Duodenal mucosa (tissue), 2 donors: ENCODE data around the gene PHF14.
A peak's percentile ranks its signal among the peaks of the same experiment; 100 is the strongest.
"Not testable (repeated sequence)": the region's sequence is repeated elsewhere in the genome, so short reads cannot be mapped to it uniquely, and the experiment has no call there.

Experiments
- H3K27ac ChIP-seq: one replicate; pipeline ENCODE4 v1.7.0; 2013; ENCODE audit warnings: low read depth, low read length
- H3K27me3 ChIP-seq, 2 donors: one replicate each; pipeline ENCODE4 v1.7.0; 2013; ENCODE audit warnings: low read length in 2 of 2, control low read depth in 1 of 2; ENCODE audit not compliant: insufficient read depth in 2 of 2, control insufficient read depth in 1 of 2
- H3K36me3 ChIP-seq, 2 donors: one replicate each; pipeline ENCODE4 v1.7.0; 2013; ENCODE audit warnings: low read length in 2 of 2, control low read depth in 1 of 2; ENCODE audit not compliant: insufficient read depth in 2 of 2, control insufficient read depth in 1 of 2
- H3K4me1 ChIP-seq, 2 donors: one replicate each; pipeline ENCODE4 v1.7.0; 2013; ENCODE audit warnings: low read length in 2 of 2, control low read depth in 1 of 2; ENCODE audit not compliant: insufficient read depth in 2 of 2, control insufficient read depth in 1 of 2
- H3K4me3 ChIP-seq, 2 donors: one replicate each; pipeline ENCODE4 v1.7.0; 2013; ENCODE audit warnings: low read length in 2 of 2, low read depth in 1 of 2
- H3K9ac ChIP-seq, 2 donors: one replicate each; pipeline ENCODE4 v1.7.0; 2013; ENCODE audit warnings: low read length in 2 of 2, low read depth in 1 of 2
- H3K9me3 ChIP-seq, 2 donors: one replicate each; pipeline ENCODE4 v1.7.0; 2013; ENCODE audit warnings: low read length in 2 of 2, control low read depth in 1 of 2; ENCODE audit not compliant: control insufficient read depth in 1 of 2

The PHF14 gene

DNA sequence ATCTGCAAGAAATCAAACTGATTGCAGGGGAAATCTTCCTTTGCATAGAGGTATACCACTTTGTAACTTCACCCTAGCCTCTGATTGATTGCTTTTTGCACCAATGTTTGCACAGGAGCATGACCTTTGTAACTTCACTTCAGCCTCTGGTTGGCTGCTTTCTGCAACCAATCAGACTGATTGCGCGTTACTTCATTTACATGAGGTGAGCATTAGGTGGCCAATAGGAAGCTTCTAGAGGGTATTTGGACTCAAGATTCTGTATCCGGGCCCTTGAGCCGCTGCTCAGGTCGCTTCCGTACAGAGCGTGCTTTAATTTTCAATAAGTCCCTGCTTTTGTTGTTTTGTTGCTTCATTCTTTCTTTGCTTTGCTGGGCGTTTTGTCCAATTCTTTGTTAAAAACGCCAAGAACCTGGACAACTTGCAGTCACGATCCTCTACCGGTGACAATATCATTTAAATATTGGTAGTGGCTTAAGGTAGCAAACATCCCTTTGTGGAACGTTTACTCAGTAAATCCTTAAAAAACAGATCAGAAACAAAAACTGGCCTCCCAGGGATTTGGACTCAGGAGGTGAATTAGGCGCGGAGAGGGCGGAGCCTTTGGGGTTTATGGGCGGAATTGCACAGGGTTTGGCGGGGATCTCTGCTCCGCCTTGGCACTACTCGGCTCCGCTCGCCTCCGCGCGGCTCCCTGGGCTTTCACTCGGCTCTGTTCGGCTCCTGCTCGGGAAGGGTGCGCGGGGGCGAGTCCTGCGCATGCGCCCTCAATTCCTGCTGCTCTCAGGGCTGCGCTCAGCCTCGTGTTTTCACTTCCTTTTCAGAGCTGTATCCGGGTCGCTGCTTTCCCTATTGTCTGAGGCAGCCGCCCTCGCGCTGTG is at the start of gene PHF14:
Gene PHF14, plus strand, starts transcription at position 812 of the 881 bp plus-strand sequence. CDS start 452 bp downstream, outside the sequence.
- Histone ChIP-seq H3K4me1 (peaks cover 16 to 21% of the 10 kb centered on the region in 2 donors), H3K36me3 (no peaks in the 10 kb centered on the region), H3K27ac (peak within 1 kb of the TSS; percentile 71), H3K27me3 (no peaks in the 10 kb centered on the region), H3K4me3 (peak within 1 kb of the TSS; percentile 81 to 83), H3K9ac (peak within 1 kb of the TSS; percentile 75 to 86), H3K9me3 (no peaks in the 10 kb centered on the region)

DNA sequence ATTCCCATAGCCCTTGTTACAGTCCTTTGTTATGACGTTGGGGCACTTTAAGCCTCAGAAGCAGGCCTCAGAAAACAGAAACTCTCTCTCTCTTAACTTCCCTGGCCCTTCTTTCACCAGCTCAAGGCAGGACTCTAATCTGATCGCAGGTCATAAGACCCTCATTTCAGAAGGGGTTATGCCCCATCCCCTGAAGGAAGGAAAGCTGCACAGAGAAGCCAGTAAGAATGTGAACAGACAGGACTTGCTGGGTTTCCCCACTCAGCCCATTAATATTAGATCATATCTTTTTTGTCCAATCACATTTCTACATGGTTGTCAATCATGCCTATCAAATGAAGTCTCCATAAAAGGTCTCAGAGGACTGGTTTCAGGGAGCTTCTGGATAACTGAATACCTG is 49.3 kb upstream of the PHF14 start:
- Histone ChIP-seq H3K4me3 (no peak overlapping the region), H3K9me3 (no peaks in the 10 kb centered on the region), H3K9ac (no peak overlapping the region)

DNA sequence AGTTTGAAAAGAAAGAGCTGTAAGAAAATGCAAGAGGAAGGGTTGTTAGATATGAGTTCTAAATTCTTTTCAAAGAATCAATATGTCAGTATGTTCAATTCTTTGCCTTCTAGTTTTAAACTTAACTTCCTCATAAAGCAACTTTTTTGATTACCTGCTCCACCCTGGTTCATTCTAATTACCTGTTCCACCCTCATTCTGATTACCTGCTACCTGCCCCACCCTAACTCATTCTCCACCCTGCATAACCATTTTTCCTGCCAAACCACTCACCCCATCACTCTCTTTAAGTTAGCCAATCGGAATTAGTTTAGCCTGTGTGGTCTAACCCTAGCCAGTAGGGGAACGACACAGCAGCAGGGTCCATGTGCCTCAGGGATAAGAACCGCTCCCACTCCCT is 45.5 kb upstream of the PHF14 start:
- not testable (repeated sequence) for H3K4me3 ChIP-seq, H3K9ac ChIP-seq, H3K27me3 ChIP-seq, H3K9me3 ChIP-seq, H3K27ac ChIP-seq, H3K4me1 ChIP-seq
- H3K36me3 ChIP-seq, result peaks cover 11 to 15% of the 10 kb centered on the region in 2 donors

More for the DNA sequence above, 49.3 kb upstream of the PHF14 start:
- Histone ChIP-seq H3K27me3 (no peaks in the 10 kb centered on the region), H3K4me1 (no peaks in the 10 kb centered on the region), H3K36me3 (no peaks in the 10 kb centered on the region), H3K27ac (no peak overlapping the region)

DNA sequence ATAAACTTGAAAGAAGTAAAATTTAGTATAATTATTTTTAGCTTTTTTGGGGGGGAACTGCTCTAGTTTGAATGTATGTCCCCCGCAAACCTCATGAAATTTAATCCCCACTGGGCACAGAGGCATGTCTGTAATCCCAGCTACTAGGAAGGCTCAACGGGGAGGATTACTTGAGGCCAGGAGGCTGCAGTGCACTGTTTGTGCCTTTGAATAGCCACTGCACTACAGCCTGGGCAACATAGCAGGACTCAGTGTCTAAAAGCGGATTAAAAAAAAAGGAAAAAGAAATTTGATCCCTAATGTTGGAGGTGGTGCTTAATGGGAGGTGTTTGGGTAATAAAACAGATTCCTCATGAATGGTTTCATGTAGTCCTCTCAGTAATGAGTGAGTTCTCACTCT is 43.1 kb upstream of the PHF14 start:
- Histone ChIP-seq H3K27ac (no peak overlapping the region), H3K9ac (no peak overlapping the region), H3K36me3 (peaks cover 19 to 24% of the 10 kb centered on the region in 2 donors), H3K27me3 (no peaks in the 10 kb centered on the region), H3K9me3 (no peaks in the 10 kb centered on the region), H3K4me1 (peaks cover 0 to 3% of the 10 kb centered on the region in 2 donors), H3K4me3 (no peak overlapping the region)

- Histone ChIP-seq H3K4me3 (no peak overlapping the region), H3K4me1 (peaks cover 0 to 7% of the 10 kb centered on the region in 2 donors), H3K9me3 (no peaks in the 10 kb centered on the region), H3K27ac (no peak overlapping the region), H3K27me3 (no peaks in the 10 kb centered on the region), H3K9ac (no peak overlapping the region), H3K36me3 (peaks cover 23 to 30% of the 10 kb centered on the region in 2 donors)
Measured at GRCh38 chr7:10931161-10931560, 42.5 kb upstream of the PHF14 start.

DNA sequence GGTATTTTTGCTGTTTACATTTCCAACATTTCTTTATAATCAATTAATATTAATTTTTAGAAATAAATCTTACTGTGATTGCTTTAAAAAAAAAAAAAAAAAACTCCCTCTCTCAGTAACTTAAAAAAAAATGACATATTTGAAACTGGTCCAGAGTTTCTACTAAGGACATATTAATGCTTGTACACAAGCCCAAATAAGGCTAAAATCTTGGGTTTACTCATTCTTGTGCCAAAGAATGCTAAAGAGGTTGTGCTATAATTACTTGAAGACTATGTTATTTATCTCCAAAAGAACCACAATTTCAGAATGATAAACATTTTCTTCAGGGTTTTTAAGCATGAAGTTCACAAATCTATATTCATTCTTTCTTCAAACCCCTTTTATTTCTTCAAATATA is 39.4 kb upstream of the PHF14 start:
- Histone ChIP-seq H3K9me3 (no peaks in the 10 kb centered on the region), H3K36me3 (peaks cover 23 to 45% of the 10 kb centered on the region in 2 donors), H3K4me3 (no peak overlapping the region), H3K27me3 (no peaks in the 10 kb centered on the region), H3K4me1 (peaks cover 5 to 7% of the 10 kb centered on the region in 2 donors), H3K9ac (no peak overlapping the region), H3K27ac (no peak overlapping the region)

DNA sequence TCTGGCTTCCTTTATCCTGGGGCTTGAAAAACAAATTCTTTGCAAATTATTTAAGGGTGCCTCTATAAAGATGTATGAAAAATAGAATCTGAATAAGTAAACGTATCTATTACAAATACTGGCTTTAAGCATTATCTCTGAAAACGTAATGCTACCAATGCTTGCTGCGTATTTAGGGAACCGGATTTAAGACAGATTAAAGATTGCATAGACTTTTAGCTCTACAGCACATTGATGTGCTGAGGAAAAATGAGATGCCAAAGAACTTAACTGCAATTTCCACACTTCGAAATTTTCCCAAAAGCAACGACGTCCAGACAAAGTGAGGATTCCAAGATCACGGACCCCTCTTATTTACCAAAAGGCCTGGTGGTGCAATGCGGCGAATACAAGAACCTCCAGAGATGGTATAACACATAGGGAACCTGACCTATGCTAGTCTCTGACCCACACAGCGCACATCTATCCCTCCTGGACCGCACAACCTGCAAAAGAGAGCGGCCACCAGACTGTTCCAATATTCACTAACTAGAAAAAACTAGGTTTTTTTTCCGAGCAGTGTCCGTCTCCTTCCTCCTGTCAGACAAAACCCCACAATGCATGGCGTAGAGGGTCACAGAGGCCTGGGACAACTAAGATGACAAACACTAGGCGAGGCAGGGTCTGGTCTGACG is 34.3 kb upstream of the PHF14 start:
- Histone ChIP-seq H3K27me3 (no peaks in the 10 kb centered on the region), H3K4me3 (peak overlapping the region; percentile 95), H3K9ac (peak overlapping the region; percentile 92 to 96), H3K4me1 (peaks cover 12 to 15% of the 10 kb centered on the region in 2 donors), H3K27ac (peak overlapping the region; percentile 96), H3K36me3 (peaks cover 7 to 27% of the 10 kb centered on the region in 2 donors), H3K9me3 (no peaks in the 10 kb centered on the region)

- Histone ChIP-seq H3K4me3 (peak overlapping the region; percentile 95), H3K27me3 (no peaks in the 10 kb centered on the region)
Measured at GRCh38 chr7:10939911-10940703, 33.6 kb upstream of the PHF14 start.

DNA sequence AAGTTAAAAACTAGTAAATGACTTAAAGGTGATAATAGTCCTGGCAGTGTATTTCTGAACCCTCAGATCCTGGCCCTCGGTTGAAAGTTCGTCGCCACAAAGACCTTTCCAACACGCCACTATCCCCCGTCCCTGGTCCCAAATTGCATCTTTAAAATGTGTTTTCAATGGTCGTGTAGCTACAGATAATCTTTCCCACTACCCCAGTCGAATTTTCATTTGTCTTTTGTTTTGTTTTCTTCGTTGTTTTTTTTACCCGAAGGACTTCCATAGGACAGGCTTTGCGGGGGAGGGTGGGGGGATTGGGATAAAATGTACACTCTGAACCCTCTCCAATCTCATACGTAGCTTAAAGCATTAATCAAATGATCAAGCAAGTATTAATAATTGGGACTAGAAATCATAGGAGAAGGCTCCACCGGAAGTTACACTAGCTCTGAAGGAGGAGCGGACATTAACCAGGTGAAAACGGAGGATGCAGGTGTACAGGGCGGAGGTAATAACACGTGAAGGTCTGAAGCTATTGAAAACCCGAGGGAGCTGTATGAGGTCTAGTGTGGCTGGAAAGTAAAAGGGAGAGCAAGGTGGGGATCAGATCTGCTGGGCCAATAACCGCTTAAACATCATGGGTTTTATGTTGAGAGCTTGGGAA is 32.8 kb upstream of the PHF14 start:
- no peaks in the 10 kb centered on the region for H3K27me3 ChIP-seq
- H3K27ac ChIP-seq, result peak overlapping the region; percentile 96

More at GRCh38 chr7:10939911-10940703, 33.6 kb upstream of the PHF14 start:
- peaks cover 12 to 15% of the 10 kb centered on the region in 2 donors for H3K4me1 ChIP-seq
- peak overlapping the region; percentile 92 to 96 for H3K9ac ChIP-seq
- peaks cover 7 to 25% of the 10 kb centered on the region in 2 donors for H3K36me3 ChIP-seq
- H3K9me3 ChIP-seq, result no peaks in the 10 kb centered on the region
- H3K27ac ChIP-seq, result peak overlapping the region; percentile 96

More for the DNA sequence above, 32.8 kb upstream of the PHF14 start:
- Histone ChIP-seq H3K4me3 (peak overlapping the region; percentile 95), H3K36me3 (peaks cover 1 to 18% of the 10 kb centered on the region in 2 donors), H3K9ac (peak overlapping the region; percentile 86 to 96), H3K4me1 (peaks cover 9 to 12% of the 10 kb centered on the region in 2 donors), H3K9me3 (no peaks in the 10 kb centered on the region)
